GM12801 (cell line): Measurements from ENCODE around the gene PLSCR4.

Experiments
- TF ChIP-seq, protein P1 (sequence below): IDR thresholded peaks from one replicate; pipeline ENCODE4 v1.5.1; 2011; ENCODE audit warnings: control low read depth; ENCODE audit not compliant: insufficient read length; ENCODE audit errors: extremely low read depth

Gene PLSCR4, protein sequence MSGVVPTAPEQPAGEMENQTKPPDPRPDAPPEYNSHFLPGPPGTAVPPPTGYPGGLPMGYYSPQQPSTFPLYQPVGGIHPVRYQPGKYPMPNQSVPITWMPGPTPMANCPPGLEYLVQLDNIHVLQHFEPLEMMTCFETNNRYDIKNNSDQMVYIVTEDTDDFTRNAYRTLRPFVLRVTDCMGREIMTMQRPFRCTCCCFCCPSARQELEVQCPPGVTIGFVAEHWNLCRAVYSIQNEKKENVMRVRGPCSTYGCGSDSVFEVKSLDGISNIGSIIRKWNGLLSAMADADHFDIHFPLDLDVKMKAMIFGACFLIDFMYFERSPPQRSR

GRCh38 chr3:146250449-146251382, at the start of gene PLSCR4:
Gene PLSCR4 (minus strand): TSS chr3:146251105. CDS start chr3:146222071, 29,034 bp downstream.
- TF ChIP-seq, protein P1, sequence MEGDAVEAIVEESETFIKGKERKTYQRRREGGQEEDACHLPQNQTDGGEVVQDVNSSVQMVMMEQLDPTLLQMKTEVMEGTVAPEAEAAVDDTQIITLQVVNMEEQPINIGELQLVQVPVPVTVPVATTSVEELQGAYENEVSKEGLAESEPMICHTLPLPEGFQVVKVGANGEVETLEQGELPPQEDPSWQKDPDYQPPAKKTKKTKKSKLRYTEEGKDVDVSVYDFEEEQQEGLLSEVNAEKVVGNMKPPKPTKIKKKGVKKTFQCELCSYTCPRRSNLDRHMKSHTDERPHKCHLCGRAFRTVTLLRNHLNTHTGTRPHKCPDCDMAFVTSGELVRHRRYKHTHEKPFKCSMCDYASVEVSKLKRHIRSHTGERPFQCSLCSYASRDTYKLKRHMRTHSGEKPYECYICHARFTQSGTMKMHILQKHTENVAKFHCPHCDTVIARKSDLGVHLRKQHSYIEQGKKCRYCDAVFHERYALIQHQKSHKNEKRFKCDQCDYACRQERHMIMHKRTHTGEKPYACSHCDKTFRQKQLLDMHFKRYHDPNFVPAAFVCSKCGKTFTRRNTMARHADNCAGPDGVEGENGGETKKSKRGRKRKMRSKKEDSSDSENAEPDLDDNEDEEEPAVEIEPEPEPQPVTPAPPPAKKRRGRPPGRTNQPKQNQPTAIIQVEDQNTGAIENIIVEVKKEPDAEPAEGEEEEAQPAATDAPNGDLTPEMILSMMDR = no peak

DNA sequence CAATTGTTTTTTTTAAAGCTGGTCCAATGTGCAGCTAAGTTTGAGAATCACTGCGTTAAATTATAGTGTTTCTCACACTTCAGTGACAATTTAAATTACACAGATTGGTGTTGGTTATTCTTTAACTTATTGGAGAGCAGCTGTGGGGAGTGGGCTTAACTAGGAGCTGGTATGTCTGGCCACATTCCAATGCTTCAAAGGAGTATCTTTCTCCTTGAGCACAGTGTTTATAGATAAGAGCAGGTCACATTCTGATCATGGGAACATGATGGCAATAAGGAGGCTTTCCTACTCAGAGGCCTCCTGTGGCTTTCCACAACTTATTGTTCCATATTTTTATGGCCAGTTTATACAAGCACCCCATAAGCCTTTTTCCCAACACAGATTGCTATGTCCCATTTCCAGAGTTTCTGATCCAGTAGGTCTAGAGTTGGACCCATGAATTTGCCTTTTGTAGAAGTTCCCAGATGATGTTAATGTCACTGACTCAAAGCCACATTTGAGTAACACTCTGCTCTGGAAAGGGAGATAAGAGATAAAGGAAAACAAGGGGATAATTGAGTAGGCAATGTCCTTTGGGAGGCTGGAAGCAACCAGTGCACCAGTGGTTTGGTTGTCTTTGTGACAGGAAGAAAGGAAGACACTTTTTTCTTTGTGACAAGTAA, 33.0 kb upstream of the PLSCR4 start:
- TF ChIP-seq, protein P1 = no peak

DNA sequence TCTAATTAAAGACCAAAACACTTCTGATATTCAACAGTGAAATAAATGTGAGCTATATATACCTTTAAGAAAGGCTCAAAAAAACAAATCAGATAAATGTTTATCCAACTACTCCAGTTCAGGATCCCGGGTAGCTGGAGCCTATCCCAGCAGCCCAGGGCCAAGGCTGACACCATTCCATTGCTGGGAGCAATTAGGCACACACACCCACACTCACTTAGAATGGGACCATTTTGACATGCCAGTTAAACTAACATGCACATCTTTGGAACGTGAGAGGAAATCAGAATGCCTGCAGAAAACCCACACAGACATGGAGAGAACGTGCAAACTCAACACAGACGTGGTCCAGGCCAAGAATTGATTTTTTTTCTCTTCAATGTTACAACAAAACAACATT, 30.0 kb upstream of the PLSCR4 start:
- TF ChIP-seq, protein P1 = no peak

DNA sequence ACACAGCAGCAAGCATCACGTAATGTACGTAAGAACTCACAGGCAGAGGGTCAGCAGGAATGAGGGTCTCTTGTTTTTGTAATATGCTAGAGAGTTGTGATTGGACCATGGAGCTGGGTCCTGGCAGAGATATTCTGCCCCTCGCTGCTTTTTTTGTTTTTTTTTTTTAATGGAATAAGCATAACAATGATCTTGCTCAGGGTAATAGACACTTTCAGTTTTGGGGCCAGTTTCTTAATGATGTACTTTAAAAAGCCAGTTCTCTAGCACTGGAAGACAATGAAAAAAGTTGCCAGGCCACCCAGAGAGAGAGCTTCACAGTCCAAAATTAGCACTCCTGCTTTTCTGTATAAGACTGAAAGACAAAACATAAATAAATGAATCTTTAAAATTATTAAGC, 29.0 kb upstream of the PLSCR4 start:
- TF ChIP-seq, protein P1 = no peak

DNA sequence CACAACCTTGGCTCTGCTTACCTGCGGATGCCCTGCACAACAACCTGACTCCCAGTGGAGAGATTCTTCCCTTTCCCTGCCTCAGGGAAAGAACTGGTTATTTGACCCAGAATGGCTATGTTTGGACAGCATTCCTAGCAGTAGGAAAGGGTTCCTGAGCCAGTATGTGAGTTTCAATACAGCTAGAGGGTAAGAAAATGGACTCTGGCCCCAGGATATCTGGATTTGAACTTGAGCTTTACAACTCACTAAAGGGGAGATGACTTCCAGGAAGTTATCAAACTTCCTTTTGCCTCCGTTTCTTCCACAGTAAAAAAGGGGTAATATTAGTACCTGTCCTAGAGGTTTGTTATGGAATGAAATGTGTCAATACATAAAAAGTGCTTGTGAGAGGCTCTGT, 28.1 kb upstream of the PLSCR4 start:
- TF ChIP-seq, protein P1 = no peak

DNA sequence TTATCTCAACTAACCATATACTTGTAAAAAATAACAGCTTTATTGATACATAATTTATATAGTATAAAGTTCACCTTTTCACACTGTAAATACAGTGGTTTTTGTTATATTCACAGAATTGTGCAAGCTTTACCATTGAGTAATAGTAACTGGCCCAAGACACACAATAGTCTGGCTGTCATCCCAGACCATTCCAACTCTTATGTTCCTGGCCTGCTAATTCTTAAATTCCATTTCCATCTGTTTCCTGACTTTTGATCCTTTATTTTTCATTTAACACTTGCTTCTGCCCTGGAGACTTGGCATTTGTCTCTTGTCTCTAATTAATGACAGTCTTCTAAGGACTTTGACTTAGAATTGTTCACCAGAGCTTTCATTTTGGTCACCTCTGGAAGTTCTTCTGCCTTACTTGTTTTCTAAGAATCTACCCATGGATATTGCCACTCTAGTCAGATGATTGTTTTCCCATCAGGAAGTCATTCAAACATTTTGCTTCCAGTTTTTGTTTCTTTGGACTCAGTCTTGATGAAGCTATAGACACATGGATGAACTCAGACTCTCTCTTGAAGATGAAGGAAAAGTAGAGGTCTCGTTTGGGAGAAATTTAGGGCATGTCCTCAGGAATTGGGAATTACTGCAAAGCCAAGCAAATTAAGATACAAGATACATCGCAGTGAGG, 27.2 kb upstream of the PLSCR4 start:
- TF ChIP-seq, protein P1 = no peak
